K562 (cell line): ENCODE results near the gene ZFP36. TPM values are rescaled to one million over a fixed set of nuclear protein-coding genes. Genes with fewer than 3 reads are reported as not detected.

Experiments used
- NFE2L1 ChIP-seq: fragments of 450-650 bp; IDR thresholded peaks from 2 replicates; pipeline ENCODE4 v1.6.1; 2016; ENCODE audit warnings: missing genetic modification characterization, low read depth, mild to moderate bottlenecking, missing compliant biosample characterization, moderate library complexity, borderline replicate concordance
- PCBP1 ChIP-seq: fragments of 200-400 bp; formaldehyde crosslinking; IDR thresholded peaks from 2 replicates; pipeline ENCODE4 v1.6.1; 2018; ENCODE audit warnings: mild to moderate bottlenecking, low read depth, low read length; ENCODE audit not compliant: poor library complexity, severe bottlenecking
- POLR2A ChIP-seq: fragments of 450-650 bp; conservative IDR thresholded peaks from 2 replicates; pipeline ENCODE4 v1.6.1; 2016
- SREBF2 ChIP-seq: sonication (generic); formaldehyde crosslinking; IDR thresholded peaks from 2 replicates; pipeline ENCODE4 v1.4.0; 2020; ENCODE audit warnings: mild to moderate bottlenecking, missing genetic modification reagents
- TAF15 ChIP-seq: fragments of 200-400 bp; formaldehyde crosslinking; IDR thresholded peaks from 2 replicates; pipeline ENCODE4 v1.6.1; 2017; ENCODE audit warnings: mild to moderate bottlenecking, low read depth, low read length, moderate library complexity
- ZNF23 ChIP-seq: fragments of 250-450 bp; sonication (Bioruptor Pico); IDR thresholded peaks from 2 replicates; pipeline ENCODE4 v1.4.0; 2020; ENCODE audit warnings: mild to moderate bottlenecking
- polyA plus RNA-seq, 8 experiments: library from polyadenylated mRNA; depleted of rRNA in 4 of 8; stranded (reverse) in 5 of 8; unstranded in 3 of 8; fragments of >200 nt; fragmentation: Nextera tagmentation in 2 of 8; fragmentation: Illumina TruSeq in 1 of 8; extraction: Ambion mirVana in 2 of 8; extraction: Trizol in 1 of 8; gene quantifications; 2 replicates each; pipeline versions ENCODE4 v1.2.1 to v1.2.3, GENCODE V29; 2011 to 2014; ENCODE audit warnings: inconsistent platforms in 1 of 8, missing spikeins in 1 of 8
- total RNA-seq, 7 experiments: library from RNA; depleted of rRNA in 6 of 7; stranded (reverse); fragments of >200 nt in 6 of 7; fragmentation: Illumina TruSeq in 2 of 7; extraction: Trizol in 2 of 7; gene quantifications; 2 replicates each; pipeline versions ENCODE4 v1.2.1 to v1.2.3, GENCODE V29; 2011 to 2021; ENCODE audit warnings: low replicate concordance in 1 of 7
- TF ChIP-seq, protein P1 (sequence below): fragments of 250-450 bp; sonication (Bioruptor Pico); IDR thresholded peaks from 2 replicates; pipeline ENCODE4 v1.4.0; 2020
- TF ChIP-seq, protein P2 (sequence below): sonication (generic); formaldehyde crosslinking; IDR thresholded peaks from 2 replicates; pipeline ENCODE4 v1.8.1; 2023; ENCODE audit warnings: mild to moderate bottlenecking, missing genetic modification reagents, moderate library complexity
- TF ChIP-seq, protein P3 (sequence below), 2 experiments: fragments of 450-650 bp; IDR thresholded peaks; 2 replicates each; pipeline ENCODE4 v1.6.1; 2016; ENCODE audit warnings: mild to moderate bottlenecking in 2 of 2, borderline replicate concordance in 1 of 2, low read depth in 1 of 2, moderate library complexity in 1 of 2

Gene ZFP36
- total and polyA plus RNA-seq, 9 of the 15 experiments (the other 6 are each of a cell fraction or from before 2014, with no cell fraction given): 1.0 to 20.1 (median 3.5) TPM

DNA sequence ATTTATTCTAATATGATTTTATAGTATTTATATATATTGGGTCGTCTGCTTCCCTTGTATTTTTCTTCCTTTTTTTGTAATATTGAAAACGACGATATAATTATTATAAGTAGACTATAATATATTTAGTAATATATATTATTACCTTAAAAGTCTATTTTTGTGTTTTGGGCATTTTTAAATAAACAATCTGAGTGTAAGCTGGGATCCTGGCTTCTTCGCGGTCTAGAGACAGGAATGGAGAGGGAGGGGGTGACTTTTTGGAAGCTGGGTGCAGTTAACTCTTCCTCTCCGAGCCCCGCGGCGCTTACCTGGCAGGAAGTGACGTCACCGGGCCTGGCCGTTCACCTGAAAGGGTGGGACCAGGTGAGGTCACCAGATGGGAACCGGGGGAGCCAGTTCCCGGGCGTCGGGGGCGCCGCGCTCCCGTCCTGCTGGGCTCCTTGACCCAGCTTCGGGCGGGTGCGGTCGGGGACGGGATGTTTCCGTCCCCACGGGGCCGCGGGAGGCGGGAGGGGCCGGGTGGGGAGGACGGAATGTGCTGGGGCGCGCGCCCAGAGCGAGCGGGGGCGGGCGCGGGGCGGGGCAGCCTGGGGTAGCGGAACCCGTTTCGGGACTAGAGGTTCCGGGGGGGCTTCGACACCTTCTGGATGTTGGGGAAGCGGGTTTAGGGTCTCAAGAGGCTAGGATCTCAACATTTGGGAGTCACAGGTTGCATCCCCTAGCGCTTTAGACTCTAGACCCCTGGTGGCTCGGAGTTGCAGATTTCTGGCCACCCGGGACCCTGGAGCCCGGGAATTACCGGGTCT, 2.8 kb downstream of the ZFP36 start (continued):
- TF ChIP-seq, protein P1, sequence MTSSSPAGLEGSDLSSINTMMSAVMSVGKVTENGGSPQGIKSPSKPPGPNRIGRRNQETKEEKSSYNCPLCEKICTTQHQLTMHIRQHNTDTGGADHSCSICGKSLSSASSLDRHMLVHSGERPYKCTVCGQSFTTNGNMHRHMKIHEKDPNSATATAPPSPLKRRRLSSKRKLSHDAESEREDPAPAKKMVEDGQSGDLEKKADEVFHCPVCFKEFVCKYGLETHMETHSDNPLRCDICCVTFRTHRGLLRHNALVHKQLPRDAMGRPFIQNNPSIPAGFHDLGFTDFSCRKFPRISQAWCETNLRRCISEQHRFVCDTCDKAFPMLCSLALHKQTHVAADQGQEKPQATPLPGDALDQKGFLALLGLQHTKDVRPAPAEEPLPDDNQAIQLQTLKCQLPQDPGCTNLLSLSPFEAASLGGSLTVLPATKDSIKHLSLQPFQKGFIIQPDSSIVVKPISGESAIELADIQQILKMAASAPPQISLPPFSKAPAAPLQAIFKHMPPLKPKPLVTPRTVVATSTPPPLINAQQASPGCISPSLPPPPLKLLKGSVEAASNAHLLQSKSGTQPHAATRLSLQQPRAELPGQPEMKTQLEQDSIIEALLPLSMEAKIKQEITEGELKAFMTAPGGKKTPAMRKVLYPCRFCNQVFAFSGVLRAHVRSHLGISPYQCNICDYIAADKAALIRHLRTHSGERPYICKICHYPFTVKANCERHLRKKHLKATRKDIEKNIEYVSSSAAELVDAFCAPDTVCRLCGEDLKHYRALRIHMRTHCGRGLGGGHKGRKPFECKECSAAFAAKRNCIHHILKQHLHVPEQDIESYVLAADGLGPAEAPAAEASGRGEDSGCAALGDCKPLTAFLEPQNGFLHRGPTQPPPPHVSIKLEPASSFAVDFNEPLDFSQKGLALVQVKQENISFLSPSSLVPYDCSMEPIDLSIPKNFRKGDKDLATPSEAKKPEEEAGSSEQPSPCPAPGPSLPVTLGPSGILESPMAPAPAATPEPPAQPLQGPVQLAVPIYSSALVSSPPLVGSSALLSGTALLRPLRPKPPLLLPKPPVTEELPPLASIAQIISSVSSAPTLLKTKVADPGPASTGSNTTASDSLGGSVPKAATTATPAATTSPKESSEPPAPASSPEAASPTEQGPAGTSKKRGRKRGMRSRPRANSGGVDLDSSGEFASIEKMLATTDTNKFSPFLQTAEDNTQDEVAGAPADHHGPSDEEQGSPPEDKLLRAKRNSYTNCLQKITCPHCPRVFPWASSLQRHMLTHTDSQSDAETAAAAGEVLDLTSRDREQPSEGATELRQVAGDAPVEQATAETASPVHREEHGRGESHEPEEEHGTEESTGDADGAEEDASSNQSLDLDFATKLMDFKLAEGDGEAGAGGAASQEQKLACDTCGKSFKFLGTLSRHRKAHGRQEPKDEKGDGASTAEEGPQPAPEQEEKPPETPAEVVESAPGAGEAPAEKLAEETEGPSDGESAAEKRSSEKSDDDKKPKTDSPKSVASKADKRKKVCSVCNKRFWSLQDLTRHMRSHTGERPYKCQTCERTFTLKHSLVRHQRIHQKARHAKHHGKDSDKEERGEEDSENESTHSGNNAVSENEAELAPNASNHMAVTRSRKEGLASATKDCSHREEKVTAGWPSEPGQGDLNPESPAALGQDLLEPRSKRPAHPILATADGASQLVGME: no peak
- no peak for TF ChIP-seq SREBF2
- TF ChIP-seq, protein P2, sequence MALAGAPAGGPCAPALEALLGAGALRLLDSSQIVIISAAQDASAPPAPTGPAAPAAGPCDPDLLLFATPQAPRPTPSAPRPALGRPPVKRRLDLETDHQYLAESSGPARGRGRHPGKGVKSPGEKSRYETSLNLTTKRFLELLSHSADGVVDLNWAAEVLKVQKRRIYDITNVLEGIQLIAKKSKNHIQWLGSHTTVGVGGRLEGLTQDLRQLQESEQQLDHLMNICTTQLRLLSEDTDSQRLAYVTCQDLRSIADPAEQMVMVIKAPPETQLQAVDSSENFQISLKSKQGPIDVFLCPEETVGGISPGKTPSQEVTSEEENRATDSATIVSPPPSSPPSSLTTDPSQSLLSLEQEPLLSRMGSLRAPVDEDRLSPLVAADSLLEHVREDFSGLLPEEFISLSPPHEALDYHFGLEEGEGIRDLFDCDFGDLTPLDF (CRISPR knock-in tag): no peak
- no peak for TF ChIP-seq NFE2L1
- TF ChIP-seq PCBP1: no peak
- no peak for TF ChIP-seq ZNF23
- TF ChIP-seq, protein P3, sequence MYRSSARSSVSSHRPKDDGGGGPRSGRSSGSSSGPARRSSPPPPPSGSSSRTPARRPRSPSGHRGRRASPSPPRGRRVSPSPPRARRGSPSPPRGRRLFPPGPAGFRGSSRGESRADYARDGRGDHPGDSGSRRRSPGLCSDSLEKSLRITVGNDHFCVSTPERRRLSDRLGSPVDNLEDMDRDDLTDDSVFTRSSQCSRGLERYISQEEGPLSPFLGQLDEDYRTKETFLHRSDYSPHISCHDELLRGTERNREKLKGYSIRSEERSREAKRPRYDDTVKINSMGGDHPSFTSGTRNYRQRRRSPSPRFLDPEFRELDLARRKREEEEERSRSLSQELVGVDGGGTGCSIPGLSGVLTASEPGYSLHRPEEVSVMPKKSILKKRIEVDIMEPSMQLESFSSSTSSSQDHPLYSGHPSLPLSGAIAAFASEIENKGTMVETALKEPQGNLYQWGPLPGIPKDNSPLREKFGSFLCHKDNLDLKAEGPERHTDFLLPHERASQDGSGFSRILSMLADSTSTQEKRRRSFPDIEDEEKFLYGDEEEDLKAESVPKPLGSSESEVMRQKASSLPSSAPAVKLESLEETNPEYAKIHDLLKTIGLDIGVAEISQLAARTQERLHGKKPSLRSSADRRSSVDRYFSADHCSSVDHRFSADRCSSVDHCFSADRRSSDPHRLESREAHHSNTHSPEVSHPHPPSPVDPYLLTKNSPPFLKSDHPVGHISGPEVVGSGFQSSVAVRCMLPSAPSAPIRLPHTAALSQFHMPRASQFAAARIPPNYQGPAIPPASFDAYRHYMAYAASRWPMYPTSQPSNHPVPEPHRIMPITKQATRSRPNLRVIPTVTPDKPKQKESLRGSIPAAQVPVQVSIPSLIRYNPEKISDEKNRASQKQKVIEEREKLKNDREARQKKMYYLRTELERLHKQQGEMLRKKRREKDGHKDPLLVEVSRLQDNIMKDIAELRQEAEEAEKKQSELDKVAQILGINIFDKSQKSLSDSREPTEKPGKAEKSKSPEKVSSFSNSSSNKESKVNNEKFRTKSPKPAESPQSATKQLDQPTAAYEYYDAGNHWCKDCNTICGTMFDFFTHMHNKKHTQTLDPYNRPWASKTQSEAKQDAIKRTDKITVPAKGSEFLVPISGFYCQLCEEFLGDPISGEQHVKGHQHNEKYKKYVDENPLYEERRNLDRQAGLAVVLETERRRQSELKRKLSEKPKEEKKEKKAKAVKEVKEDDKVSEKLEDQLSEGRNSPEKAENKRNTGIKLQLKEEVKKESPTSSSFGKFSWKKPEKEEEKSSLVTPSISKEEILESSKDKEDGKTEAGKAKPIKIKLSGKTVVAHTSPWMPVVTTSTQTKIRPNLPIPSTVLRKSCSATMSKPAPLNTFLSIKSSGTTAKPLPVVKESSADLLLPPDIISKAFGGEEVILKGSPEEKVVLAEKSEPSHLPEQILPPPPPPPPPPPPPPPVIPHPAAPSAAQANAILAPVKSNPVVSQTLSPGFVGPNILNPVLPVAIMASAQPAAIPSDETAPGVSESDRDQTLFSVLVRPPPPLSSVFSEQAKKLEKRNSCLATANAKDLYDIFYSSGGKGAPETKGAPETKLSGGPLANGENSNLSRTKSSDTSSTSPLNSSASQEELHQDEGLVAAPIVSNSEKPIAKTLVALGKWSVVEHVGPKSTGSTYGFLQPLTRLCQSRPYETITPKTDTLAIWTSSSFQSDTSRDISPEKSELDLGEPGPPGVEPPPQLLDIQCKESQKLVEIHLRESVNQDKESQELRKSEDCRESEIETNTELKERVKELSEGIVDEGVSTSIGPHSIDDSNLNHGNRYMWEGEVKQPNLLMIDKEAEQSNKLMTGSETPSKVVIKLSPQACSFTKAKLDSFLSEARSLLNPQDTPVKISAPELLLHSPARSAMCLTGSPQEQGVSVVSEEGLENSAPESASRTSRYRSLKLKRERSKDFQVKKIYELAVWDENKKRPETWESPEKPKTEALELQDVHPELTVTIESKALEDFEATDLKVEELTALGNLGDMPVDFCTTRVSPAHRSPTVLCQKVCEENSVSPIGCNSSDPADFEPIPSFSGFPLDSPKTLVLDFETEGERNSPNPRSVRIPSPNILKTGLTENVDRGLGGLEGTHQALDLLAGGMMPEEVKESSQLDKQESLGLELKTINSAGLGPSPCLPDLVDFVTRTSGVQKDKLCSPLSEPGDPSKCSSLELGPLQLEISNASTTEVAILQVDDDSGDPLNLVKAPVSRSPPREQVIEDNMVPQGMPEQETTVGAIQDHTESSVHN (IDR thresholded peaks at IDR 0.05; ENCODE audit: borderline replicate concordance in 1 of 2, low read depth in 1 of 2): no peak
- peak; percentile 62; the same call in 1 of the 2 replicates for TF ChIP-seq POLR2A
- no peak for TF ChIP-seq TAF15
